GM13976 (cell line): ENCODE measurements around the gene DEFB127.
"Not testable (repeated sequence)": the region's sequence is repeated elsewhere in the genome, so short reads cannot be mapped to it uniquely, and the experiment has no call there.

Experiments used
- DNase-seq: peaks from one replicate; pipeline ENCODE4 v3.0.0; 2012; ENCODE audit warnings: low spot score
- CTCF ChIP-seq: IDR thresholded peaks from 2 replicates; pipeline ENCODE4 v1.5.1; 2012; ENCODE audit warnings: borderline replicate concordance, mild to moderate bottlenecking; ENCODE audit not compliant: insufficient read depth; ENCODE audit errors: extremely low read depth, missing control alignments, control extremely low read depth
- in situ Hi-C: fragments of 300-500 bp; cut with MboI; formaldehyde crosslinking; loops from one replicate; pipeline ENCODE4 v1.12.0; 2022; ENCODE audit warnings: low sequenced_read_pairs, mixed read lengths, inconsistent platforms; ENCODE audit not compliant: unreplicated experiment

Gene DEFB127

GRCh38 chr20:199996-200395, 42.7 kb downstream of the DEFB127 start:
- no peak for TF ChIP-seq CTCF
- in situ Hi-C loops, result no loop called here
- DNase-seq, result no peak

GRCh38 chr20:203630-204029, 46.4 kb downstream of the DEFB127 start:
- in situ Hi-C loops, DNase-seq: not testable (repeated sequence)
